ENCODE results near the gene MTM1. TPM values are rescaled to one million over a fixed set of nuclear protein-coding genes. Genes with fewer than 3 reads are reported as not detected.

MTM1 gene
- total and polyA plus RNA-seq, 9 of the 15 experiments (the other 6 are each of a cell fraction or from before 2014, with no cell fraction given): 5.6 to 13.3 (median 9.5) TPM

- FAIRE-seq (no peak), DNase-seq (ENCODE audit: extremely low read depth in 1 of 4, low spot score in 3 of 4) (no peak), ATAC-seq (no peak)
- in situ Hi-C loops (cut with MboI) (no loop called here), intact Hi-C loops (cut with micrococcal nuclease) (loop anchor here (2.0 to 5.0 kb wide), 2 partner anchors 42 to 138 kb away; no protein-coding TSS in a partner anchor)
- Histone ChIP-seq H3K36me3 (ENCODE audit: control insufficient read depth, insufficient read depth, low read length) (no peaks in the 10 kb centered on the region), H3K4me1 (replicated peaks in 1 of 2; ENCODE audit: control insufficient read depth in 2 of 2, insufficient read depth in 2 of 2, low read length in 2 of 2) (peaks cover 4 to 10% of the 10 kb centered on the region in 2 experiments; a peak in 3 of 5 replicates), H3K9me3 (replicated peaks; ENCODE audit: control insufficient read depth, insufficient read depth, low read depth, low read length) (no peaks in the 10 kb centered on the region), H3K4me3 (no peak overlapping the region), H3K27ac (ENCODE audit: extremely low read depth, low read depth, low read length) (no peak overlapping the region), H3K9ac (ENCODE audit: insufficient read depth in 1 of 2, low read depth in 2 of 2, low read length in 2 of 2) (no peak overlapping the region), H2AFZ (ENCODE audit: low read depth, low read length) (no peak overlapping the region), H3K4me2 (ENCODE audit: insufficient read depth, low read length) (no peak overlapping the region), H3K9me1 (ENCODE audit: control insufficient read depth, insufficient read depth, low read length) (peaks cover 3% of the 10 kb centered on the region), H3K27me3 (ENCODE audit: control insufficient read depth in 2 of 2, insufficient read depth in 2 of 2, low read length in 2 of 2) (peaks cover 0 to 4% of the 10 kb centered on the region in 2 experiments; a peak in 2 of 5 replicates), H4K20me1 (replicated peaks; ENCODE audit: control insufficient read depth, insufficient read depth, low read length) (no peaks in the 10 kb centered on the region), H3K79me2 (ENCODE audit: control insufficient read depth, insufficient read depth, low read length) (no peaks in the 10 kb centered on the region)
- BruUV-seq (replicated peaks): no TSS peak
- peak; percentile 58; the same call in 1 of the 2 replicates for TF ChIP-seq BCOR (IDR thresholded peaks at IDR 0.05)
- TF ChIP-seq PATZ1 (CRISPR knock-in tag; IDR thresholded peaks at IDR 0.05; ENCODE audit: borderline replicate concordance): no peak
- no peak for TF ChIP-seq TCF15 (CRISPR knock-in tag; IDR thresholded peaks at IDR 0.05)
- TF ChIP-seq KDM1A (IDR thresholded peaks at IDR 0.05): peak in 1 of 2 experiments; percentile 24; a peak in 1 of 4 replicates
- TF ChIP-seq TEAD4 (IDR thresholded peaks at IDR 0.05; ENCODE audit: low read length): no peak
- no peak for TF ChIP-seq TEAD4 (CRISPR knock-in tag; IDR thresholded peaks at IDR 0.05; ENCODE audit: borderline replicate concordance)
- TF ChIP-seq RBM25 (IDR thresholded peaks at IDR 0.05; ENCODE audit: low read depth, low read length, severe bottlenecking): peak; percentile 85
- TF ChIP-seq RCOR1 (IDR thresholded peaks at IDR 0.05; ENCODE audit: borderline replicate concordance in 1 of 2, low read depth in 2 of 2, low read length in 2 of 2): no peak
- no peak for TF ChIP-seq KHSRP (IDR thresholded peaks at IDR 0.05)
- TF ChIP-seq ADNP (tag; IDR thresholded peaks at IDR 0.05): peak; percentile 79
- ChIA-PET POLR2A (no interaction called here), CTCF (ENCODE audit: low intra/inter-chr PET ratio) (no interaction called here)
- WGBS (ENCODE audit: insufficient coverage, low coverage, missing lambda C conversion rate): 31% methylated on average over 8 of the region's 8 CpGs
These were observed 23.3 kb upstream of the MTM1 start for GRCh38 chrX:150544835-150545770.
